ENCODE data around the gene LCLAT1.

- TF ChIP-seq CTCF (IDR thresholded peaks at IDR 0.05) (no peak), POLR2A (IDR thresholded peaks at IDR 0.05) (no peak)
Observed at GRCh38 chr2:30480703-30481322, 33.8 kb downstream of the LCLAT1 start.

Measured in adrenal gland (tissue), 5 donors.